ENCODE data around the gene FBXO11. TPM values are rescaled to one million over a fixed set of nuclear protein-coding genes. Genes with fewer than 3 reads are reported as not detected.

The FBXO11 gene
- total RNA-seq, 1 donor from 2014 or later, result 40.3 TPM

DNA sequence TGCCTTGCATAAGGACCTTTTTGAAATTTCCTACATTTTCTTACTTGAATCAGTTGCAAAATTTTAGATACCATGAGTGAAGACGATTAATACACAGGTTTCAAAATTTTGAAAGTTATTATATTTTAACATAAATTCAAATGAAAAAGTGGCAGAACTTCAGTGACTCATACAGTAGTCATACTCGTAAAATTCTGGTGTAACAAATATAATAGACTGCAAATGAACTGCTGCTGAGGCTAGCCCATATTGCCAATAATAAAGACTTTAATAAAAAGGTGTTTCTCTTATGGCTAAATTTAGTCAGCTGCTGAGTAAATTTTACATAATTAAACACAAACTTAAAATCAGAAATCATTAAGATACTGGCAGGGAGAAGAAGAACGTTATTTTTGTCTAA lies 86.5 kb downstream of the FBXO11 start:
- DNase-seq (ENCODE audit: low read depth), result no peak
- Histone ChIP-seq H3K36me3 (ENCODE audit: control insufficient read depth, insufficient read depth, low read length) (no peaks in the 10 kb centered on the region), H3K4me3 (ENCODE audit: low read depth, low read length) (no peak overlapping the region), H3K27me3 (ENCODE audit: control insufficient read depth, insufficient read depth, low read length) (no peaks in the 10 kb centered on the region)
- TF ChIP-seq, protein P1, sequence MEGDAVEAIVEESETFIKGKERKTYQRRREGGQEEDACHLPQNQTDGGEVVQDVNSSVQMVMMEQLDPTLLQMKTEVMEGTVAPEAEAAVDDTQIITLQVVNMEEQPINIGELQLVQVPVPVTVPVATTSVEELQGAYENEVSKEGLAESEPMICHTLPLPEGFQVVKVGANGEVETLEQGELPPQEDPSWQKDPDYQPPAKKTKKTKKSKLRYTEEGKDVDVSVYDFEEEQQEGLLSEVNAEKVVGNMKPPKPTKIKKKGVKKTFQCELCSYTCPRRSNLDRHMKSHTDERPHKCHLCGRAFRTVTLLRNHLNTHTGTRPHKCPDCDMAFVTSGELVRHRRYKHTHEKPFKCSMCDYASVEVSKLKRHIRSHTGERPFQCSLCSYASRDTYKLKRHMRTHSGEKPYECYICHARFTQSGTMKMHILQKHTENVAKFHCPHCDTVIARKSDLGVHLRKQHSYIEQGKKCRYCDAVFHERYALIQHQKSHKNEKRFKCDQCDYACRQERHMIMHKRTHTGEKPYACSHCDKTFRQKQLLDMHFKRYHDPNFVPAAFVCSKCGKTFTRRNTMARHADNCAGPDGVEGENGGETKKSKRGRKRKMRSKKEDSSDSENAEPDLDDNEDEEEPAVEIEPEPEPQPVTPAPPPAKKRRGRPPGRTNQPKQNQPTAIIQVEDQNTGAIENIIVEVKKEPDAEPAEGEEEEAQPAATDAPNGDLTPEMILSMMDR (IDR thresholded peaks at IDR 0.05; ENCODE audit: insufficient read depth, low read length, poor library complexity, severe bottlenecking), result no peak

DNA sequence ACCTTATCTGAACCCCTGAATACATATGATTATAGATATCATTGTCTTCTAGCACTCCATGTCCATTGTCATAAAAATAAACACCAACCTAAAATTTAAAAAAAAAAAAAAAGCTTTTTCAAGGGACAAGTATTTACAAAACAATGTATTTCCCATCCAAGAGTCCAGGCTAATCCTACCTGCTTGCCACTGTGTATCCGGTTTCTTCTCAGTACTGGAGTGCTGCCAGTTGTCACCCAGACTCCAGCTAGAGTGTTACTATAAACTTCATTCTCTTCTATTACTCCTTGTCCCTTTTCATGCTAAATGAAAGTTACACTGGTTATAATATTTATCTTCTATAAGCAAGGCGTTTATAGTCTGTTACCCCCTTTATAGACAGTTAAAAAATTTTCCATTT lies 87.5 kb downstream of the FBXO11 start:
- TF ChIP-seq, protein P1 (IDR thresholded peaks at IDR 0.05; ENCODE audit: insufficient read depth, low read length, poor library complexity, severe bottlenecking), result no peak
- no peaks in the 10 kb centered on the region for H3K36me3 ChIP-seq (ENCODE audit: control insufficient read depth, insufficient read depth, low read length)
- DNase-seq (ENCODE audit: low read depth), result no peak
- no peaks in the 10 kb centered on the region for H3K27me3 ChIP-seq (ENCODE audit: control insufficient read depth, insufficient read depth, low read length)
- no peak overlapping the region for H3K4me3 ChIP-seq (ENCODE audit: low read depth, low read length)

DNA sequence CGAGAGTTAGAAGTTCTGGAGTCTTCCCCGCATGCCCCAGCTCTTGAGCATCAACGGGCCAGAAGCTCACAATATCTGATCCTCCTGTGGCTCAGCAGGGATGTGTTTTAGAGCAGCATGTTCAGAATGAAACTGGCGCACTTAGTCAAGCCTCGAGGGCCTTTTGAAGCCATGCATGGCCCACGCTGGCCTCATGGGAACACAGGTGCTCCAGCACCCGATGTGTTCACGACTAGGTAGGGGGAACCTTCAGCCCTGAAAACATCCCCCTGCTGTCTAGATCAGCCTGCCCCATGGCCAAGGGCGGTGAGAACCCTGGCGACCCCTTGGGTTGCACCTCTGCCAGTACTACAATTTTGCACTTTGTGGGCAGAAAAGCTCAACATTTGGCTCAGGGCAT lies 90.5 kb downstream of the FBXO11 start:
- Histone ChIP-seq H3K36me3 (ENCODE audit: control insufficient read depth, insufficient read depth, low read length) (no peaks in the 10 kb centered on the region), H3K27me3 (ENCODE audit: control insufficient read depth, insufficient read depth, low read length) (no peaks in the 10 kb centered on the region), H3K4me3 (ENCODE audit: low read depth, low read length) (no peak overlapping the region)
- TF ChIP-seq, protein P1 (IDR thresholded peaks at IDR 0.05; ENCODE audit: insufficient read depth, low read length, poor library complexity, severe bottlenecking), result no peak
- DNase-seq (ENCODE audit: low read depth), result no peak

DNA sequence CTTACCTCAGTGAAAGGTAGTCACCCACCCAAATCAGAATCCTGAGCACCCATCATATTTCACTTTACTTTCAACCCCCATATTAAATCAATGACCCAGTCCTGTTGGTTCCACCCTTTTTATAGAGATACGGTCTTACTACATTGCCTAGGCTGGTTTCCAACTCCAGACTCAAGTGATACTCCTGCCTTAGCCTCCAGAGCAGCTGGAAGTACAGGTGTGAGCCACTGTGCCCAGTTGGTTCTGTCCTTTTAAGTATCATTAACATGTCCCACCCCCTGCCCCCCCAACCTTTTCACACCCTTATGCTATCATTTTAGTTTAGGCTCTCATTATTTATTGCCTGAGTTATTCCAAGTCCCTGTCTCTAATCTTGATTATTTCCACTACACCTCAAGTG lies 94.6 kb downstream of the FBXO11 start:
- TF ChIP-seq, protein P1 (IDR thresholded peaks at IDR 0.05; ENCODE audit: insufficient read depth, low read length, poor library complexity, severe bottlenecking), result no peak
- no peaks in the 10 kb centered on the region for H3K27me3 ChIP-seq (ENCODE audit: control insufficient read depth, insufficient read depth, low read length)
- H3K4me3 ChIP-seq (ENCODE audit: low read depth, low read length), result no peak overlapping the region
- peaks cover 2% of the 10 kb centered on the region for H3K36me3 ChIP-seq (ENCODE audit: control insufficient read depth, insufficient read depth, low read length)
- no peak for DNase-seq (ENCODE audit: low read depth)

DNA sequence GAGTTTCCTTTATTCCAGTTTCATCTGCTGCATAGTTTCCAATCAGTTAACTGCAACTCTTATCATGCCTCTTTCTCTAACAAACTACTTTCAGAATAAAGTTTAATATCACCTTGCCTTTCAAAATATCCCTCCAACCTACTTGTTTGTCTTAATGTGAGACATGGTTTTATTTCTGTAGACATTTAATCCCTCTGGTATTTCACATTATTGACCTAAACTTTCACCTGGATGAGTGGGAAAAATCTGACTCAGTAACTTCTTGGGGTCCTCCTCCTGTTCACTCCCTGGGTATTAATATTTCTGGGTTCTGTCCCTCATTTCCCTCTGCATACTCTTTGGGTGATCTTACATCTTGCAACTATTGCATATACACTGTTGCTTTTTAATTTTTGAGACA lies 95.4 kb downstream of the FBXO11 start:
- no peak overlapping the region for H3K4me3 ChIP-seq (ENCODE audit: low read depth, low read length)
- H3K27me3 ChIP-seq (ENCODE audit: control insufficient read depth, insufficient read depth, low read length), result no peaks in the 10 kb centered on the region
- DNase-seq (ENCODE audit: low read depth), result no peak
- peaks cover 2% of the 10 kb centered on the region for H3K36me3 ChIP-seq (ENCODE audit: control insufficient read depth, insufficient read depth, low read length)
- TF ChIP-seq, protein P1 (IDR thresholded peaks at IDR 0.05; ENCODE audit: insufficient read depth, low read length, poor library complexity, severe bottlenecking), result no peak

DNA sequence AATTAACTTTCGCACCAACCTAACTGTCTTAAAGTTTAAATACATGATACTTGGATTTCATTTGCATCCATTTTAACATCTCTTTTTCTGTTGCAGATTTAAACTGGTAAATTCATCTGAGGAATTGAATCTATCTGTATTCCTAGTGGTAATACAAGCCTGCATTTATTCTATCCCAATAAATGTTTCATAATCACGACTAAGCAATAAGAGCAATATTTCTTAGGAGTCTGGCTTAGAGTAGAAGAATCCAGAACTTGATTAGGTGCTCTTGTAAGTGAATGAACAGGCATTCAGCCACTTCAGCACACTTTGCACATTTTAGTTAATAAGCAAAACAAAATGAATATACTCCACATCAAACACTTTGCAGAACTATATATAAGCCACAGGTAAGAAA lies 96.4 kb downstream of the FBXO11 start:
- no peak overlapping the region for H3K4me3 ChIP-seq (ENCODE audit: low read depth, low read length)
- TF ChIP-seq, protein P1 (IDR thresholded peaks at IDR 0.05; ENCODE audit: insufficient read depth, low read length, poor library complexity, severe bottlenecking), result no peak
- H3K36me3 ChIP-seq (ENCODE audit: control insufficient read depth, insufficient read depth, low read length), result peaks cover 2% of the 10 kb centered on the region
- H3K27me3 ChIP-seq (ENCODE audit: control insufficient read depth, insufficient read depth, low read length), result no peaks in the 10 kb centered on the region
- DNase-seq (ENCODE audit: low read depth), result no peak

Data from kidney epithelial cell (primary cell).